Measurements from ENCODE around the gene PPP1R15B. TPM values are rescaled to one million over a fixed set of nuclear protein-coding genes. Genes with fewer than 3 reads are reported as not detected.

The PPP1R15B gene
- total and polyA plus RNA-seq, 2 experiments from 2014 or later: 34.0 to 77.0 TPM

GRCh38 chr1:204435872-204436271 is 24.3 kb upstream of the PPP1R15B start:
- Histone ChIP-seq H2AFZ (no peak overlapping the region), H3K27ac (peak overlapping the region; percentile 54), H3K9me2 (replicated peaks; ENCODE audit: insufficient read depth) (no peaks in the 10 kb centered on the region), H3K79me2 (no peaks in the 10 kb centered on the region), H3K9me3 (ENCODE audit: low read depth) (no peaks in the 10 kb centered on the region), H3K4me1 (ENCODE audit: insufficient read depth) (peaks cover 5% of the 10 kb centered on the region), H3K36me3 (replicated peaks; ENCODE audit: insufficient read depth, low read depth) (no peaks in the 10 kb centered on the region), H3K27me3 (no peaks in the 10 kb centered on the region), H4K20me1 (ENCODE audit: insufficient read depth, poor library complexity, severe bottlenecking) (no peaks in the 10 kb centered on the region), H3K4me3 (no peak overlapping the region), H3K4me2 (no peak overlapping the region)
- TF ChIP-seq CTCF (IDR thresholded peaks at IDR 0.05; ENCODE audit: poor library complexity) (no peak), EZH2phosphoT487 (IDR thresholded peaks at IDR 0.05; ENCODE audit: low read depth, severe bottlenecking, unreplicated experiment) (no peak), EZH2 (IDR thresholded peaks at IDR 0.05; ENCODE audit: borderline replicate concordance) (no peak)
- DNase-seq (ENCODE audit: low spot score): no peak
- 94% methylated on average over 3 of the region's 3 CpGs for WGBS (ENCODE audit: low lambda C conversion rate, missing lambda C conversion rate)

- H4K20me1 ChIP-seq (ENCODE audit: insufficient read depth, poor library complexity, severe bottlenecking): no peaks in the 10 kb centered on the region
- no peak overlapping the region for H3K4me3 ChIP-seq
- no peaks in the 10 kb centered on the region for H3K36me3 ChIP-seq (replicated peaks; ENCODE audit: insufficient read depth, low read depth)
- peak; percentile 43 for DNase-seq (ENCODE audit: low spot score)
- no peaks in the 10 kb centered on the region for H3K9me2 ChIP-seq (replicated peaks; ENCODE audit: insufficient read depth)
- 74% methylated on average over 4 of the region's 4 CpGs for WGBS (ENCODE audit: low lambda C conversion rate, missing lambda C conversion rate)
- peak overlapping the region; percentile 74 for H3K27ac ChIP-seq
- TF ChIP-seq EZH2phosphoT487 (IDR thresholded peaks at IDR 0.05; ENCODE audit: low read depth, severe bottlenecking, unreplicated experiment): no peak
- no peak for TF ChIP-seq CTCF (IDR thresholded peaks at IDR 0.05; ENCODE audit: poor library complexity)
- no peaks in the 10 kb centered on the region for H3K79me2 ChIP-seq
- H3K4me2 ChIP-seq: no peak overlapping the region
- no peaks in the 10 kb centered on the region for H3K27me3 ChIP-seq
- no peaks in the 10 kb centered on the region for H3K9me3 ChIP-seq (ENCODE audit: low read depth)
- no peak overlapping the region for H2AFZ ChIP-seq
- H3K4me1 ChIP-seq (ENCODE audit: insufficient read depth): peaks cover 5% of the 10 kb centered on the region
These were observed 23.8 kb upstream of the PPP1R15B start for GRCh38 chr1:204435381-204435831.

- peaks cover 5% of the 10 kb centered on the region for H3K4me1 ChIP-seq (ENCODE audit: insufficient read depth)
- no peaks in the 10 kb centered on the region for H3K9me3 ChIP-seq (ENCODE audit: low read depth)
- DNase-seq (ENCODE audit: low spot score): no peak
- no peaks in the 10 kb centered on the region for H4K20me1 ChIP-seq (ENCODE audit: insufficient read depth, poor library complexity, severe bottlenecking)
- H3K79me2 ChIP-seq: no peaks in the 10 kb centered on the region
- TF ChIP-seq EZH2phosphoT487 (IDR thresholded peaks at IDR 0.05; ENCODE audit: low read depth, severe bottlenecking, unreplicated experiment): no peak
- no peak overlapping the region for H3K4me3 ChIP-seq
- no peaks in the 10 kb centered on the region for H3K36me3 ChIP-seq (replicated peaks; ENCODE audit: insufficient read depth, low read depth)
- WGBS (ENCODE audit: low lambda C conversion rate, missing lambda C conversion rate): 96% methylated on average over 9 of the region's 9 CpGs
- no peaks in the 10 kb centered on the region for H3K9me2 ChIP-seq (replicated peaks; ENCODE audit: insufficient read depth)
- peak overlapping the region; percentile 74 for H3K27ac ChIP-seq
- no peak overlapping the region for H2AFZ ChIP-seq
- H3K27me3 ChIP-seq: no peaks in the 10 kb centered on the region
- no peak overlapping the region for H3K4me2 ChIP-seq
These were observed 22.6 kb upstream of the PPP1R15B start for GRCh38 chr1:204434116-204434755.

- TF ChIP-seq EZH2 (IDR thresholded peaks at IDR 0.05; ENCODE audit: borderline replicate concordance) (no peak), CTCF (IDR thresholded peaks at IDR 0.05; ENCODE audit: poor library complexity) (no peak), EZH2phosphoT487 (IDR thresholded peaks at IDR 0.05; ENCODE audit: low read depth, severe bottlenecking, unreplicated experiment) (no peak)
- Histone ChIP-seq H3K36me3 (replicated peaks; ENCODE audit: insufficient read depth, low read depth) (no peaks in the 10 kb centered on the region), H3K4me3 (no peak overlapping the region), H2AFZ (no peak overlapping the region), H3K4me2 (no peak overlapping the region), H3K27me3 (no peaks in the 10 kb centered on the region), H3K4me1 (ENCODE audit: insufficient read depth) (peaks cover 5% of the 10 kb centered on the region), H3K9me3 (ENCODE audit: low read depth) (no peaks in the 10 kb centered on the region), H4K20me1 (ENCODE audit: insufficient read depth, poor library complexity, severe bottlenecking) (no peaks in the 10 kb centered on the region), H3K79me2 (no peaks in the 10 kb centered on the region), H3K27ac (no peak overlapping the region), H3K9me2 (replicated peaks; ENCODE audit: insufficient read depth) (no peaks in the 10 kb centered on the region)
- 91% methylated on average over 2 of the region's 2 CpGs for WGBS (ENCODE audit: low lambda C conversion rate, missing lambda C conversion rate)
- no peak for DNase-seq (ENCODE audit: low spot score)
These were observed 21.1 kb upstream of the PPP1R15B start for GRCh38 chr1:204432708-204433107.
